SHP77 treated with DMSO at 0.1 percent for 48 hours (cell line): ENCODE results near the gene CHCHD6.

Source experiments
- DNase-seq: peaks from one replicate; lab custom pipeline; 2025; lab: John Stamatoyannopoulos, UW

Gene CHCHD6

GRCh38 chr3:126704494-126705214 is 614 bp downstream of the CHCHD6 start:
- no peak for DNase-seq

- no peak for DNase-seq
Observed at GRCh38 chr3:126706631-126707030, 2.6 kb downstream of the CHCHD6 start.

GRCh38 chr3:126711121-126711760 is 7.2 kb downstream of the CHCHD6 start:
- DNase-seq: no peak

- no peak for DNase-seq
Observed at GRCh38 chr3:126713199-126713598, 9.2 kb downstream of the CHCHD6 start.

GRCh38 chr3:126714276-126714900 is 10.3 kb downstream of the CHCHD6 start:
- no peak for DNase-seq

GRCh38 chr3:126714921-126715320 is 10.9 kb downstream of the CHCHD6 start:
- DNase-seq: no peak

GRCh38 chr3:126715432-126715831 is 11.4 kb downstream of the CHCHD6 start:
- no peak for DNase-seq

- no peak for DNase-seq
Observed at GRCh38 chr3:126716057-126716456, 12.0 kb downstream of the CHCHD6 start.

- no peak for DNase-seq
Observed at GRCh38 chr3:126718561-126719445, 14.8 kb downstream of the CHCHD6 start.

- no peak for DNase-seq
Observed at GRCh38 chr3:126720596-126720995, 16.6 kb downstream of the CHCHD6 start.

GRCh38 chr3:126721246-126721645 is 17.2 kb downstream of the CHCHD6 start:
- no peak for DNase-seq

GRCh38 chr3:126723237-126723636 is 19.2 kb downstream of the CHCHD6 start:
- no peak for DNase-seq

GRCh38 chr3:126723801-126724200 is 19.8 kb downstream of the CHCHD6 start:
- no peak for DNase-seq

- DNase-seq: no peak
Observed at GRCh38 chr3:126728680-126729079, 24.6 kb downstream of the CHCHD6 start.

- no peak for DNase-seq
Observed at GRCh38 chr3:126730376-126730775, 26.3 kb downstream of the CHCHD6 start.

GRCh38 chr3:126731044-126731443 is 27.0 kb downstream of the CHCHD6 start:
- no peak for DNase-seq

- no peak for DNase-seq
Observed at GRCh38 chr3:126732281-126733060, 28.4 kb downstream of the CHCHD6 start.

- DNase-seq: no peak
Observed at GRCh38 chr3:126733061-126733430, 29.0 kb downstream of the CHCHD6 start.

GRCh38 chr3:126734106-126734723 is 30.2 kb downstream of the CHCHD6 start:
- no peak for DNase-seq

- DNase-seq: no peak
Observed at GRCh38 chr3:126737527-126737926, 33.5 kb downstream of the CHCHD6 start.

GRCh38 chr3:126742057-126742456 is 38.0 kb downstream of the CHCHD6 start:
- no peak for DNase-seq
